ENCODE measurements around the gene DGCR8. TPM values are rescaled to one million over a fixed set of nuclear protein-coding genes. Genes with fewer than 3 reads are reported as not detected.

DGCR8 gene
- polyA plus RNA-seq, 3 donors: 10.1 to 15.6 (median 12.9) TPM

DNA sequence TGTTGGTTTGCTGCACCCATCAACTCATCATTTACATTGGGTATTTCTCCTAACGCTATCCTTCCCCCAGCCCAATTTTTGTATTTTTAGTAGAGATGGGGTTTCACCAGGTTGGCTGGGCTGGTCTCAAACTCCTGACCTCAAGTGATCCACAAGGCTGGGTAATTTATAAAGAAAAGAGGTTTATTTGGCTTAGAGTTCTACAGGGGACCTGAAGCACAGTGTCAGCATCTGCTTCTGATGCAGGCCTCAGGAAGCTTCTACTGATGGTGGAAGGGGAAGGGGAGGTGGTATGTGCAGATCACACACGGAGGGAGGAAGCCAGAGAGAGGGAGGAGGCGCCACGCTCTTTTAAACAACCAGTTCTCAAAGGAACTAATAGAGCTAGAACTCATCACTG lies 33.3 kb upstream of the DGCR8 start:
- H3K27ac ChIP-seq (ENCODE audit: low read depth, low read length): no peak overlapping the region
- WGBS, 3 donors: 87 to 95% (median 94%) methylated on average over 4 of the region's 4 CpGs

- H3K27ac ChIP-seq (ENCODE audit: low read depth, low read length): no peak overlapping the region
- WGBS, 3 donors: 98% methylated on average over 6 of the region's 6 CpGs
These were observed 28.1 kb upstream of the DGCR8 start for GRCh38 chr22:20051927-20052308.

DNA sequence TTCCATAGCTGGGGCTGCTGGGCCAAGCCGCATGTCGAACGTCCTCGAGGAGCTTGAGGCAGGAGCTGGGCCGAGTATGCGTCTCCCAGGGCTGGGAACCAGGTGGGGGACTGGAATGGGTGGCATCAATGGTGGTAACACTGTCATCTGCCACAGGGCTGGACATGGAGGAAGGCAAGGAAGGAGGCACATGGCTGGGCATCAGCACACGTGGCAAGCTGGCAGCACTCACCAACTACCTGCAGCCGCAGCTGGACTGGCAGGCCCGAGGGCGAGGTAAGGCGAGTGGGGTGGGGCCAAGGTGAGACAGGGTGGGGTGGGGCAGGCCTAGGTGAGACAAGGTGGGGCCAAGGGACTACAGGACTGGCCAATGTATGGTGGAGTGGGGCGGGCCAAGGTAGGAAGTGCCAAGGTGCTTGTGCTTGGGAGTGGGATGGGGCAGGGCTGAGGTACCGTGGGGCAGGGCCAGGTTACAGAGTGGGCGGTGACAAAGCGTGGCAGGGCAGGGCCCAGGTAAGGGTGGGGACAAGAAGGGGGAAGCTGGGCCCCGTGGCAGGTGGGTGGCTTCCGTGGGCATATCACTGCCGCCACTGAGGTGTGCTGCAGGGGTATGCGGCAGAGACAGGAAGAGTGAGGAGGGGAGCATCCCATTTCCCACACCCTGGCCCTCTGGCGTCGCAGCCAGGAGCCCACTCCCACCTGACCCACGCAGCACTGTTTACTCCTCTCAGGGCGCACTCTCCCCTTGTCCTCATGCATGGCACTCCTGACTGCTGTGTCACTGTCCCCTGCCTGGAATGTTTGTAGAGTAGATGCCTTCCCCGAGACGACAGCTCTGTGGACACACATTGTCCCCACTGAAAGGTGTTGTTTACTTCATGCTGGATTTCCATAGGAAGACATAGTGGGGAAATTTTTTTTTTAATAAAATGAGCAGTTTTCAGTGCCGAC lies 27.5 kb upstream of the DGCR8 start:
- H3K27ac ChIP-seq (ENCODE audit: low read depth, low read length): no peak overlapping the region
- WGBS, 3 donors: 91 to 94% (median 92%) methylated on average over 25 to 26 of the region's 26 CpGs

DNA sequence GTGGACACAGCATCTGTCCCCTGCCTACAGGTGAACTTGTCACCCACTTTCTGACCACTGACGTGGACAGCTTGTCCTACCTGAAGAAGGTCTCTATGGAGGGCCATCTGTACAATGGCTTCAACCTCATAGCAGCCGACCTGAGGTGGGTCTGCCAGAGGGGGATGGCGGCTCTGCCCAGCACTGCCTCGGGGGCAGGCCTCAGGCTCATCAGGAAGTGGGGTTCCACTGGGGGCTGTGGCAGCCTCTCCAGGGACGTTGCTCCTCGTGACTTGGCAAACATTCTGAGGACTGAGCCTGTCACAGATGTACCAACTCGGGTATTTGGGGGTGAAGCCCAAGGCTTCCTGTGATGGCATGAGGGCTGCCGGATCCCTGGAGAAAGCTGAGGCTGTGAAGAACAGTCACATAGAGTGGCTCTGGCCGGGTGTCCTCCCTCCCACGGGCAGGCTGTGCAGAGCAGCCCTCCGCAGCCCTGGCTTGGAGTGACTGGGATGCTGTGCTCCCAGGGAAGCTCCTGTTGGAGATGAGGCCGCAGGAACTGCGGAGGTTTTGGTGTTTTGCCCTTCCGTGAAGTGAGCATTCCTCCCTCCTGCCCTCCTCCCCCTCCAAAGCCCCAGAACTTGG lies 26.5 kb upstream of the DGCR8 start:
- H3K27ac ChIP-seq (ENCODE audit: low read depth, low read length): no peak overlapping the region
- WGBS, 3 donors: 83 to 87% (median 86%) methylated on average over 14 of the region's 14 CpGs

GRCh38 chr22:20054034-20054427 lies 26.0 kb upstream of the DGCR8 start:
- WGBS, 3 donors: 76 to 91% (median 84%) methylated on average over 12 of the region's 12 CpGs
- no peak overlapping the region for H3K27ac ChIP-seq (ENCODE audit: low read depth, low read length)

- 88 to 97% (median 95%) methylated on average over 6 of the region's 6 CpGs for WGBS, 3 donors
- H3K27ac ChIP-seq (ENCODE audit: low read depth, low read length): no peak overlapping the region
These were observed 25.6 kb upstream of the DGCR8 start for GRCh38 chr22:20054485-20054884.

DNA sequence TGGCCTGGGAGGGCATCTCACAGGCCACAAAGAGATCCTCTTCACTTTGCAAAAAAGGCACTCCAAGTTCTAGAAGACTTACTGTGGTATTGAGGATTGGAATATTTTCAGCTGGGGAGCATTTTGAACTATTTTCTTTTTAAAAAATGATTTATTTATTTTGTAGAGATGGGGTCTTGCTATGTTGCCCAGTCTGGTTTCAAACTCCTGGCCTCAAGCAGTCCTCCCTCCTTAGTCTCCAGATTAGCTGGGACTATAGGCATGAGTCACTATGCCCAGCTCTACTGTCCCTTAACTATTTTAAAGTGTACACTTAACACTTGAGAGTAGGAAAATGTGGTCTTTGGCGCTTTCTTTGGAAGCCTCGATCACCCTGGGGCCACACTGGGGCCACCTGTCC lies 24.9 kb upstream of the DGCR8 start:
- 94 to 97% (median 96%) methylated on average over 2 of the region's 2 CpGs for WGBS, 3 donors
- H3K27ac ChIP-seq (ENCODE audit: low read depth, low read length): no peak overlapping the region

- WGBS, 3 donors: 94 to 96% (median 95%) methylated on average over 12 to 15 of the region's 15 CpGs
These were observed 24.4 kb upstream of the DGCR8 start for GRCh38 chr22:20055654-20056053.

DNA sequence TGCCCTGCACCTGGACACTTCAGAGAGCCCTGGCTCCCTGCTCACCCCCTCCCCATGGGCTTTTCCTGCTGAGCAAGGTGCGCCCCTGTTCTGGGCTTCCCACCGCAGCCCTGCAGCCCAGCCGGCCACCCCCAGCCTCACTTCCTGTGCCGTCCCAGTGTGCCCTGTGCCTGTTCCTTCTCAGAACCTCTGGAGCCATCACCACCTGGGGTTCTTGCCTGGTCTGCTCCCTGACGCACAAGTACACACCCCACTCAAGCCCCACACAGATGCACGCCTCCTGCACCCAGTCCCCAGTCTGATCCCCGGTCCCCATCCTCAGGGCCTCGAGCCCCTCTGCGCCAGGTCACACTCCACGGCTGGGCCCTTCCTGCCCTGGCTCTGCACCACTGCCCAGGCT lies 23.9 kb upstream of the DGCR8 start:
- 85 to 91% (median 85%) methylated on average over 10 of the region's 10 CpGs for WGBS, 3 donors
- H3K27ac ChIP-seq (ENCODE audit: low read depth, low read length): no peak overlapping the region

More at GRCh38 chr22:20055654-20056053, 24.4 kb upstream of the DGCR8 start:
- H3K27ac ChIP-seq (ENCODE audit: low read depth, low read length): no peak overlapping the region

GRCh38 chr22:20056696-20057386 lies 23.2 kb upstream of the DGCR8 start:
- peak overlapping the region; percentile 3 for H3K27ac ChIP-seq (ENCODE audit: low read depth, low read length)
- WGBS, 3 donors: 72 to 95% (median 93%) methylated on average over 16 of the region's 16 CpGs

- H3K27ac ChIP-seq (ENCODE audit: low read depth, low read length): no peak overlapping the region
- 95 to 99% (median 96%) methylated on average over 13 of the region's 13 CpGs for WGBS, 3 donors
These were observed 22.3 kb upstream of the DGCR8 start for GRCh38 chr22:20057596-20058268.

DNA sequence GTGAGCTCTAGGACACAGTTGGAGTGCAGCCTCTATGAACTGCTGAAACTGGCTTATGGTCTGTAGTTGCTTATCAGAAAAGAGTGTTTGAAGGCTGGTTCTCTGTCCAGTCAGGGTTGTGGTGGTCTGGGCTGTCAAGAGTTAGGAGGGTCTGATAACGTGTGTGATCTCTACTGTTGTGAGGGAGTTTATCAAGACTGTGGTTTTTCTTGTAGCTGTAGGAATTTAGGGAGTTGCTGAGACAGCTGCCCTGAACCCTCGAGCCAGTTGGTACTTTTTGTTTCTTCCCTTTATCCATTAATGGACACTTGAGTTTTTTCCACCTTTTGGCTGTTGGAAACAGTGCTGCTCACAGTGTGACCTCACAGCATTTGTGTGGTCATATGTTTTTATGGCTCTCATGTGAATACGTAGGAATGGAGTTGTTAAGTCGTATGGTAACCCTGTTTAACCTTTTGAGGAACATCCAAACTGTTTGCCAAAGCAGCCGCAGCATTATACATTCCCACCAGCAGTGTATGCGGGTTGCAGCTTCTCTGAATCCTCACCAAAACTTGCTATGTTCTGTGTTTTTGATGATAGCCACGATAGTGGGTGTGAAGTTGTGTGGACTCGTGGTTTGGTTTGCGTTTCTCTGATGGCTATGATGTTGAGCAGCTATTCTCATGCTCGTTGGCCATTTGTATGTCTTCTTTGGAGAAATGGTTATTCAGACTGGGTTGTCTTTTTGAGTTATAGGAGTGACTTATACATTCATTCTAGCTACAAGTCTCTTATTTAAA lies 20.9 kb upstream of the DGCR8 start:
- WGBS, 3 donors: 81 to 93% (median 88%) methylated on average over 10 of the region's 10 CpGs

DNA sequence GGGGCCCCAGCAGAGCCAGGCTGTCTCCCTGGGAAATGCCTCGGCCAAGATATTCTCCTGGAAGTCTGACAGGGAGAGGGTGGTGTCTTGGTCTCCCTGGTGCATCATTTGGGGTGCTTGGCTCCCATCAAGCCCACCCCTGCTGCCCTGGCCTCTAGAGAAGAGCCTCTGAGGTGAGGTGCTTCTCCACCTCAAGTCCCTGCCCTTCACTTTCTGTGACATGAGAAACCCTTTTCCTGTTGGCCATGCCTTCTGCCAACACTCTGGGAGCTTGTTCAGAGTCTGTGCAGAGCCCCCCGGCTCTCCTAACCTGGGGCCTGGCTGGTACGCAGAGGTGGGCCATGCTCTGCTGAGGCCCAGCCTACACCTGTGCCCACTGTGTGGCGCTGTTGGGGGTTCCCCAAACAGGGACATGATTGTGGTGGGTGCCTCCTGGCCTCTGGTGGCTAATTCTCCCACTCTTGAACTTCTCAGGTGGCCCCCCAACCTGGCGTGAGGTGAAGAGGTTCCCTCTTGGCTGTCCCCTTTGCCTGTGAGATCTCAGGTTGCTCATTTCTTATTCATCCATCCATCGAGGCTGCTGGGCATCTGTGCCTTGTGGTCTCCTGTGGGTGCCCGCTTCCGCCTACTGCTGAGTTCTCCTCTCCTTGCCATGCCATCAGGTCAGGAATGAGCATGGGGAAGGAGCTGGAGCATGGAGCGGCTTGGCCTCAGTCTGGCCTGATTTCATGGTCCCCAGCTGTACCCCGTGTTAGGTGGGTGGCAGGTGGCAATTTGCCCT lies 19.2 kb upstream of the DGCR8 start:
- H3K27ac ChIP-seq (ENCODE audit: low read depth, low read length): no peak overlapping the region
- WGBS, 3 donors: 88 to 96% (median 92%) methylated on average over 10 of the region's 10 CpGs

More for the DNA sequence above, 20.9 kb upstream of the DGCR8 start:
- no peak overlapping the region for H3K27ac ChIP-seq (ENCODE audit: low read depth, low read length)

GRCh38 chr22:20061481-20061861 lies 18.6 kb upstream of the DGCR8 start:
- WGBS, 3 donors: 68 to 95% (median 85%) methylated on average over 11 of the region's 11 CpGs
- H3K27ac ChIP-seq (ENCODE audit: low read depth, low read length): no peak overlapping the region

GRCh38 chr22:20062043-20062765 lies 17.8 kb upstream of the DGCR8 start:
- WGBS, 3 donors: 88 to 92% (median 92%) methylated on average over 18 of the region's 18 CpGs
- H3K27ac ChIP-seq (ENCODE audit: low read depth, low read length): no peak overlapping the region

DNA sequence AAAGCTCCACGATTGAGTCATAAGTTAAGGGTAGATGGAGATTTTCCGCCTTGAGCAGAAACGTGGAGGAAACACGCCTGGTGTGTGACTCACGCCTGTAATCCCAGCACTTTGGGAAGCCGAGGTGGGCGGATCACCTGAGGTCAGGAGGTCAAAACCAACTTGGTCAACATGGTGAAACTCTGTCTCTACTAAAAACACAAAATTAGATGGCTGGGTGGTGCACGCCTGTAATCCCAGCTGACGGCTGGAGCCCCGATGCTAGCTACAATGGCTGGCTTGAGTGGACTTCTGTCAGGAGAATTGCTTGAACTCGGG lies 17.3 kb upstream of the DGCR8 start:
- WGBS, 3 donors: 86 to 89% (median 88%) methylated on average over 11 of the region's 11 CpGs
- no peak overlapping the region for H3K27ac ChIP-seq (ENCODE audit: low read depth, low read length)

Data from adipose tissue (tissue), 3 donors.